GM12891 (cell line): Measurements from ENCODE around the gene MRPL57.

Source experiments
- DNase-seq: peaks from one replicate; pipeline ENCODE4 v3.0.0; 2011; ENCODE audit warnings: low spot score; ENCODE audit not compliant: insufficient read length
- FAIRE-seq: peaks from 2 replicates; lab custom pipeline; 2011; peaks lifted over from hg19 to GRCh38; lab: Jason Lieb, UNC
- PAX5 ChIP-seq: IDR thresholded peaks from 2 replicates; pipeline ENCODE4 v1.6.1; 2011; ENCODE audit warnings: low read length, moderate library complexity, mild to moderate bottlenecking; ENCODE audit not compliant: insufficient read depth, severe bottlenecking
- POLR2A ChIP-seq: IDR thresholded peaks from 2 replicates; pipeline ENCODE4 v1.6.1; 2011; ENCODE audit warnings: low read depth, low read length, control low read depth
- POLR2AphosphoS5 ChIP-seq: IDR thresholded peaks from 2 replicates; pipeline ENCODE4 v1.6.1; 2011; ENCODE audit warnings: low read depth, low read length, control low read depth
- POU2F2 ChIP-seq: IDR thresholded peaks from 2 replicates; pipeline ENCODE4 v1.6.1; 2011; ENCODE audit warnings: low read depth, mild to moderate bottlenecking, control low read depth, low read length, moderate library complexity
- SPI1 ChIP-seq: IDR thresholded peaks from 2 replicates; pipeline ENCODE4 v1.6.1; 2011; ENCODE audit warnings: low read depth, low read length, control low read depth
- TAF1 ChIP-seq: IDR thresholded peaks from 2 replicates; pipeline ENCODE4 v1.6.1; 2011; ENCODE audit warnings: low read depth, low read length, control low read depth

Gene MRPL57

GRCh38 chr13:21225082-21225481 lies 48.6 kb downstream of the MRPL57 start:
- DNase-seq (no peak), FAIRE-seq (no peak)
- TF ChIP-seq SPI1 = no peak
- TF ChIP-seq POU2F2 = no peak
- no peak for TF ChIP-seq PAX5
- no peak for TF ChIP-seq POLR2AphosphoS5
- TF ChIP-seq POLR2A = no peak
- no peak for TF ChIP-seq TAF1

- TF ChIP-seq POLR2AphosphoS5 (no peak), POLR2A (no peak), TAF1 (no peak), POU2F2 (no peak), SPI1 (no peak), PAX5 (no peak)
- DNase-seq = no peak
- FAIRE-seq = no peak
Observed at GRCh38 chr13:21225841-21226581, 49.6 kb downstream of the MRPL57 start.

- no peak for TF ChIP-seq POLR2A
- TF ChIP-seq POLR2AphosphoS5 = no peak
- no peak for TF ChIP-seq SPI1
- TF ChIP-seq PAX5 = no peak
- TF ChIP-seq TAF1 = no peak
- no peak for TF ChIP-seq POU2F2
- DNase-seq (no peak), FAIRE-seq (no peak)
Observed at GRCh38 chr13:21227917-21228316, 51.5 kb downstream of the MRPL57 start.
